Kidney (tissue), 14 donors: ENCODE results near the gene IPO8. TPM values are rescaled to one million over a fixed set of nuclear protein-coding genes. Genes with fewer than 3 reads are reported as not detected.
A peak's percentile ranks its signal among the peaks of the same experiment; 100 is the strongest.

Experiments
- DNase-seq, 5 donors: peaks; one replicate each; pipeline ENCODE4 v3.0.0-alpha.2; 2013 to 2020
- FAIRE-seq: peaks from 2 replicates; lab custom pipeline; 2012; peaks lifted over from hg19 to GRCh38; lab: Jason Lieb, UNC
- H3K27ac ChIP-seq, 2 donors: one replicate each; pipeline ENCODE4 v1.7.0; 2013; ENCODE audit warnings: low read depth in 2 of 2, low read length in 2 of 2, inconsistent platforms in 1 of 2
- H3K27me3 ChIP-seq: one replicate; pipeline ENCODE4 v1.7.1; 2013; ENCODE audit warnings: low read length, inconsistent platforms; ENCODE audit not compliant: control insufficient read depth, insufficient read depth
- H3K36me3 ChIP-seq, 3 donors: one replicate each; pipeline versions ENCODE4 v1.7.0 to v1.7.1; 2013; ENCODE audit warnings: low read length in 3 of 3, control low read depth in 1 of 3, inconsistent platforms in 1 of 3; ENCODE audit not compliant: insufficient read depth in 3 of 3, control insufficient read depth in 2 of 3
- H3K4me1 ChIP-seq, 3 donors: one replicate each; pipeline versions ENCODE4 v1.7.0 to v1.7.1; 2013; ENCODE audit warnings: low read length in 3 of 3, inconsistent platforms in 1 of 3, low read depth in 1 of 3; ENCODE audit not compliant: control insufficient read depth in 2 of 3, insufficient read depth in 2 of 3
- H3K4me3 ChIP-seq, 3 donors: one replicate each; pipeline versions ENCODE4 v1.7.0 to v1.8.1; 2013; ENCODE audit warnings: low read length in 3 of 3, control low read depth in 1 of 3, inconsistent platforms in 1 of 3
- H3K9ac ChIP-seq, 3 donors: one replicate each; pipeline versions ENCODE4 v1.7.0 to v1.7.1; 2013; ENCODE audit warnings: low read length in 3 of 3, control low read depth in 1 of 3, inconsistent platforms in 1 of 3
- H3K9me3 ChIP-seq, 3 donors: one replicate each; pipeline versions ENCODE4 v1.7.0 to v1.7.1; 2013; ENCODE audit warnings: low read length in 3 of 3, control low read depth in 1 of 3, inconsistent platforms in 1 of 3; ENCODE audit not compliant: control insufficient read depth in 2 of 3, insufficient read depth in 1 of 3
- CTCF ChIP-seq: IDR thresholded peaks from 3 replicates; pipeline ENCODE4 v1.5.1; 2012; ENCODE audit warnings: mild to moderate bottlenecking, moderate library complexity, borderline replicate concordance; ENCODE audit not compliant: insufficient read depth; ENCODE audit errors: extremely low read depth
- intact Hi-C: fragments of 100-400 bp; cut with DNase I; formaldehyde crosslinking; loops from one replicate; pipeline ENCODE4 v1.11.1; 2022
- polyA plus RNA-seq: library from polyadenylated mRNA; stranded (reverse); fragments of 350-450 nt; fragmentation: Illumina TruSeq; extraction: RNeasy Lipid Tissue Mini Kit (QIAGEN cat#74804); gene quantifications from one replicate; pipeline ENCODE4 v1.2.3, GENCODE V29; 2014; ENCODE audit warnings: low read depth, low replicate concordance; ENCODE audit not compliant: insufficient read depth
- total RNA-seq: library from RNA; stranded (reverse); fragmentation: NEBNext Ultra II Directional; extraction: Animal tissue kit (Norgen Biotek cat#: 25700); gene quantifications from one replicate; pipeline ENCODE4 v1.2.1, GENCODE V29; 2021
- donor health status: control.
- donor health status: control.
- donor health status: control.
- donor health status: control.
- donor health status: control.
- donor health status: DM: yes; HTN: yes; CAD: no.
- donor health status: Normal renal cell carcinoma (clear cell type).

Gene IPO8
- total and polyA plus RNA-seq, 2 donors from 2014 or later = 19.5 to 63.3 TPM

GRCh38 chr12:30585877-30586276 lies 109.8 kb downstream of the IPO8 start:
- Histone ChIP-seq H3K4me1 (no peaks in the 10 kb centered on the region), H3K4me3 (no peak overlapping the region), H3K27ac (no peak overlapping the region), H3K9ac (no peak overlapping the region), H3K9me3 (no peaks in the 10 kb centered on the region), H3K36me3 (peaks cover 0 to 3% (median 0%) of the 10 kb centered on the region in 3 donors), H3K27me3 (no peaks in the 10 kb centered on the region)
- TF ChIP-seq CTCF = no peak
- no peak for DNase-seq
- intact Hi-C loops = no loop called here
- FAIRE-seq = no peak

GRCh38 chr12:30582943-30583342 lies 112.7 kb downstream of the IPO8 start:
- H3K4me1 ChIP-seq = no peaks in the 10 kb centered on the region
- TF ChIP-seq CTCF = no peak
- intact Hi-C loops = no loop called here
- no peak for FAIRE-seq
- no peak overlapping the region for H3K9ac ChIP-seq
- H3K27ac ChIP-seq = no peak overlapping the region
- H3K27me3 ChIP-seq = no peaks in the 10 kb centered on the region
- H3K9me3 ChIP-seq = no peaks in the 10 kb centered on the region
- no peak for DNase-seq
- no peak overlapping the region for H3K4me3 ChIP-seq
- peaks cover 0 to 3% (median 0%) of the 10 kb centered on the region in 3 donors for H3K36me3 ChIP-seq

- Histone ChIP-seq H3K4me1 (no peaks in the 10 kb centered on the region), H3K4me3 (no peak overlapping the region), H3K9ac (no peak overlapping the region), H3K27me3 (no peaks in the 10 kb centered on the region), H3K27ac (no peak overlapping the region), H3K9me3 (peaks cover 0 to 3% (median 0%) of the 10 kb centered on the region in 3 donors), H3K36me3 (peaks cover 0 to 2% (median 0%) of the 10 kb centered on the region in 3 donors)
- DNase-seq (peak in 2 of 5 donors; percentile 31 to 74), FAIRE-seq (no peak)
- intact Hi-C loops = no loop called here
- TF ChIP-seq CTCF = no peak
Measured at GRCh38 chr12:30580344-30580743, 115.3 kb downstream of the IPO8 start.

Other genes starting within 250 kb of the IPO8 start
- gene CAPRIN2, start 59.1 kb upstream of the IPO8 start, total RNA-seq = 21.5 TPM
- gene CAPRIN2, start 59.1 kb upstream of the IPO8 start, polyA plus RNA-seq = 15.6 TPM
- 7.5 TPM for gene TSPAN11, start 230.9 kb upstream of the IPO8 start, total RNA-seq
- gene TSPAN11, start 230.9 kb upstream of the IPO8 start, polyA plus RNA-seq = 1.3 TPM